EL (cell line): ENCODE data around the gene UGT1A5.
"Not testable (repeated sequence)": the region's sequence is repeated elsewhere in the genome, so short reads cannot be mapped to it uniquely, and the experiment has no call there.

Experiments
- DNase-seq: peaks from one replicate; pipeline ENCODE4 v3.0.0-alpha.2; 2016

The UGT1A5 gene

DNA sequence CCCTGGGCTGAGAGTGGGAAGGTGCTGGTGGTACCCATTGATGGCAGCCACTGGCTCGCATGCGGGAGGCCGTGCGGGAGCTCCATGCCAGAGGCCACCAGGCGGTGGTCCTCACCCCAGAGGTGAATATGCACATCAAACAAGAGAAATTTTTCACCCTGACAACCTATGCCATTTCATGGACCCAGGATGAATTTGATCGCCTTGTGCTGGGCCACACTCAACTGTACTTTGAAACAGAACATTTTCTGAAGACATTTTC lies 34.5 kb downstream of the UGT1A5 start:
- no peak for DNase-seq

DNA sequence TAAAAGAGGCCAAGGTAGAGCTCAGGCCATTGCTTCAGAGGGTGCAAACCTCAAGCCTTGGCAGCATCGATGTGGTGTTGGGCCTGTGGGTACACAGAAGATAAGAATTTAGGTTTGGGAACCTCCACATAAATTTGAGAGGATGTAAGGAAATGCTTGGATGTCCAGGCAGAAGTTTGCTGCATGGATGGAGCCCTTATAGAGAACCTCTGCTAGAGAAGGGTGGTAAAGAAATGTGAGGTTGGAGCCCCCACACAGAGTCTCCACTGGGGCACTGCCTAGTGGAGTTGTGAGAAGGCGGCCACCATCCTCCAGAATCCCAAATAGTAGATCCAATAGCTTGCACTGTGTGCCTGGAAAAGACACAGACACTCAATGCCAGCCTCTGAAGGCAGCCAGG lies 38.0 kb downstream of the UGT1A5 start:
- DNase-seq = not testable (repeated sequence)

DNA sequence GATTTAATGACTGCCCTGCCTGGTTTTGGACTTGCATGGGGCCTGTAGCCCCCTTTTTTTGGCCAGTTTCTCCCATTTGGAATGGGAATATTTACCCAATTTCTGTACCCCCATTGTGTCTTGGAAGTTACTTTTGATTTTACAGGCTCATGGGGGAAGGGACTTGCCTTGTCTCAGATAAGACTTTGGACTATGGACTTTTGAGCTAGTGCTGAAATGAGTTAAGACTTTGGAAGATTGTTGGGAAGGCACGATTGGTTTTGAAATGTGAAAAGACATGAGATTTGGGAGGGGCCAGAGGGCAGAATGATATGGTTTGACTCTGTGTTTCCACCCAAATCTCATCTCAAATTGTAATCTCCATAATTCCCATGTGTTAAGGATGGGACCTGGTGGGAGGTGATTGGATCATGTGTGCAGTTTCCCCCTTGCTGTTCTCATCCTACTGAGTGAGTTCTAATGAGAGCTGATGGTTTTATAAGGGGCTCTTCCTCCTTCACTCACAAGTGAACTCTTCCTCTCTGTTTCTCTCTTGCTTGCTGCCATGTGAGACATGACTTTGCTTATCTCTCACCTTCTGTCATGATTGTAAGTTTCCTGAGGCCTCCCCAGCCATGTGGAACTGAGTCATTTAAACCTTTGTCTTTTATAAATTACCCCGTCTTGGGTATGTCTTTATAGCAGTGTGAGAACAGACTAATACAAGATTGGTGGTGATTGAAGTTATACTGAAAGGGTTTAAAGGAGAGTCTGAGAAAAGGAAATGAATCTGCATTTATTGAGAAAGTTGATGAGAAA lies 38.7 kb downstream of the UGT1A5 start:
- DNase-seq = not testable (repeated sequence)

DNA sequence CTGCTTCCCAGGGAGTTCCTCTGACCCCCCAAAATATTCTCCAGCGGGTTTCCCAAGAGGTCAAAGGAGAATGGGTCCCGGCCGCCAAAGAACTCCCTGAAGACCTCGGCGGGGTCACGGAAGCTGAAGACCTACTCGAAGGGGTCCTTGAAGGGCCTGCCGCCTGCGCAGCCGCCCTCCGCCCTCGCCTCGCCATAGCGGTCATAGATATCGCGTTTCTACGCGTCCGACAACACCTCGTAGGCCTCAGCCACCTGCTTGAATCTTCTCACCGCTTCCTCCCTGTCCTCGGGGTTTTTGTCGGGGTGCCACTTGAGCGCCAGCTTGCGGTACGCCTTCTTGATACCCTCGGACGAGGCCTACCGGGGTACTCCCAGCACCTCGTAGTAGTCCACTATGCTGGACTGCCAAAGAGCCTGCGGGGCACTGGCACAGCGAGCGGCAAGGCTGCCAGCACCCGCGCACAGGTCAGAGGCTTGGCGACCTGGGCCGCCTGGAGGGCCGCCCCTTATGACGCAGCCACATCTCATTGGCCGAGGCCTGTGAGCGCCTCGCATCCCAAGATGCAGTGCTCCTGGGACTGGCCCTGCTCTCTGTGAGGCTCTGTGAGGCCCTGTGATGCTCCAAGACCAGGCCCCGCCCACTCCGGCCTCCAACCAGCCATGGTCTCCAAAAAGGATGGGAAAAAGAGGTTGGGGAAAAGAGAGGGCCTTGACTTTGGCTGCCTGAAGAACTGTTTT lies 42.3 kb downstream of the UGT1A5 start:
- no peak for DNase-seq

DNA sequence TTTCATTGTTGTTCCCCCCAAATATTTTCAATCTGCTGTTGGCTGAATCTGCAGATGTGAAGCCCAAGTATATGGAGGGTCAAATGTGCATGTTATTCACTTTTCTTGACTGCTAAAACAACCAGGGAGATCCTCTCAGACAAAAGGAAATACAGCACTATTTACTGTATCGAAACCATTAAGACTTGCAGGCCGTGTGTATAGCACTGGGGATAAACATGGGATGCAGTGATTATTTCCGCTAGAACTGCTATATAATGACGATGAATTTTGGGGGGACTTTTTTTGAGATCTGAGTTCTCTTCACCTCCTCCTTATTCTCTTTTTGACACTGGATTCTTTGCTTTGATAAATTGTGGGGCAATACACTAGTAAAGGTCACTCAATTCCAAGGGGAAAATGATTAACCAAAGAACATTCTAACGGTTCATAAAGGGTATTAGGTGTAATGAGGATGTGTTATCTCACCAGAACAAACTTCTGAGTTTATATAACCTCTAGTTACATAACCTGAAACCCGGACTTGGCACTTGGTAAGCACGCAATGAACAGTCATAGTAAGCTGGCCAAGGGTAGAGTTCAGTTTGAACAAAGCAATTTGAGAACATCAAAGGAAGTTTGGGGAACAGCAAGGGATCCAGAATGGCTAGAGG lies 43.8 kb downstream of the UGT1A5 start:
- DNase-seq = no peak

DNA sequence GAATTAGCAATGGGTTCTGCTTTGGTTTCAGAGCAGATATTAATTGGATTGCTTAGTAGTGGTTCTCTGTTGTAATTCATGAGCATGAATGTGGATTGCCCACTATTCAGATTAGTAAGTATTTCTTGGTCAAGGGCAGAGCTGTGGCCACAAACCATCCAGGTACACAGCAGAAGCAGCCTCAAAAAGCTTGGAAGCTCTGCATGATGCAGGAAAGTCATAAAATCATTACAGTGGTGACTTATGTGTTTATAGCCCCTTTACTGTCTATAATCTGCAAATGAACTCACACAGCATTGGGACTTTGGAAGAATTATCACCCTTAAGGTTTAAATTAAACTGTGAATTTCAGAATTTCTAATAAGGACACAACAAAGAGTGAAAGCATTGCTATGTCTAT lies 45.4 kb downstream of the UGT1A5 start:
- DNase-seq = no peak

DNA sequence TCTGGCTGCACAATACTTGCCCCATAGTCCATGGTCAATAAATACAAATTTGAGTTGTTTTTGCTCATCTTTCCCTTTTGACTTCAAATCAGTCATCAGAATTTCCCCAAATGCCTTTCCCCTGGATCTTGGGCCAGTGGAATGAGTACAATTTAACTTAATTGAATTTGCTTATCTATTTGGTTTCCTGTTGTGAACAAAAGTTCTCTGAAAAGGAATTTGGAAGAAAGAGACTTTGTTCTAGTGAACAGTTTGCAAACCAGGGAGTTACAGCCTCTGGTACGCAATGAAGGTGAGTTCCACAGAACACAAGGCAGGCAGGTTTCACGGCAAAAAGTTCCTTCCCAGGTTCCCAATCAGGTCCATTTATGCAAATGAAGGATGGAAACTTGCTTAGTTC lies 46.1 kb downstream of the UGT1A5 start:
- DNase-seq = no peak

DNA sequence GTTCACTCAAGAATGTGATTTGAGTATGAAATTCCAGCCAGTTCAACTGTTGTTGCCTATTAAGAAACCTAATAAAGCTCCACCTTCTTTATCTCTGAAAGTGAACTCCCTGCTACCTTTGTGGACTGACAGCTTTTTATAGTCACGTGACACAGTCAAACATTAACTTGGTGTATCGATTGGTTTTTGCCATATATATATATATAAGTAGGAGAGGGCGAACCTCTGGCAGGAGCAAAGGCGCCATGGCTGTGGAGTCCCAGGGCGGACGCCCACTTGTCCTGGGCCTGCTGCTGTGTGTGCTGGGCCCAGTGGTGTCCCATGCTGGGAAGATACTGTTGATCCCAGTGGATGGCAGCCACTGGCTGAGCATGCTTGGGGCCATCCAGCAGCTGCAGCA lies 47.3 kb downstream of the UGT1A5 start, which contains the start of gene UGT1A1:
TSS of gene UGT1A1 (plus strand) at position 228 of the 400 bp plus-strand sequence. CDS start at position 246, 18 bp downstream.
- no peak for DNase-seq

DNA sequence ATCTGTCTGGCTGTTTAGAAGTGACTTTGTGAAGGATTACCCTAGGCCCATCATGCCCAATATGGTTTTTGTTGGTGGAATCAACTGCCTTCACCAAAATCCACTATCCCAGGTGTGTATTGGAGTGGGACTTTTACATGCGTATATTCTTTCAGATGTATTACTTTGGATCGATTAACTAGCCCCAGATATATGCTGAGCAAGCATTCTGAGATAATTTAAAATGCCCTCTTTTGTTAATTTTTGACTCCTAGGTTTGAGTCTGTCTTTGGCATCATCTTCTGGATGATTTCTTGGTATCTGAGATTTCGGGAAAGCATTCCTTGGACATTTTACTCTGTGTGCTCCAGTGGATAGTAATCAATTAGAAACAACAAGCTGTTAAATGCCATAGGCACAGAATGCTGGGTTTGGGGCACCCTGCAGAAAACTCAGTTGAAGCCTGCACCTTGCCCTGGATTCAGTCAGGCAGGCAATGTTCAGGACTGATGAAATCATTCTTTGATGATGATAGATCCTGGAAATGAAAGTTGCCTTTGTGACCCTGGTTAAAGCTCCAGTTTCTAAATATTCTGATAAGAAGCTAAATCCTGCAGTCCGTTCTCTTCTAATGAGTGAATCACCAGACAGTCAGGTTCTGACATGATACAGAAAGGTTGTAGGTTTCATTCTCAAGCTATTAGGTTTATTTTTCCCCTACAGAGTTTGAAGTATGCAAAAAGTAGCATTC lies 48.5 kb downstream of the UGT1A5 start:
- DNase-seq = no peak

DNA sequence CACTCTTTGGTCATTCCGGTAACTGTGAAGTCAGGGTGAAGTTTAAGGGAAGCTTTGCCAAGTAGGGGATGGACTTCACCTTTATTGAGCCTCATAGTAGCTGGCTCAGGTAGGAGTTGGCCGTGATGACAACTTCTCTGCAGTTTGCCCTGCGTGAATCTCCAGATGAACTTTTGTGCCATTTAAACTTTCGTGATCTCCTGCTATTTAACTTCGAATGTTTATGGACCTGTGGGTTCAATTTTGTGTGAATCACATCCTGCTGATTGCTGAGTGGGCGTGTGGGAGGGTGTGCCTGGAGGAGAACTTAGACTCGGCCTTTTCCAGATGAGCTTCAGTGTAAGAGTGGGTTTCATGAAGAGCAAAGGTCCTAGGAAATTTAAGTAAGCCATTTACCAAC lies 51.6 kb downstream of the UGT1A5 start:
- DNase-seq = peak; percentile 50

DNA sequence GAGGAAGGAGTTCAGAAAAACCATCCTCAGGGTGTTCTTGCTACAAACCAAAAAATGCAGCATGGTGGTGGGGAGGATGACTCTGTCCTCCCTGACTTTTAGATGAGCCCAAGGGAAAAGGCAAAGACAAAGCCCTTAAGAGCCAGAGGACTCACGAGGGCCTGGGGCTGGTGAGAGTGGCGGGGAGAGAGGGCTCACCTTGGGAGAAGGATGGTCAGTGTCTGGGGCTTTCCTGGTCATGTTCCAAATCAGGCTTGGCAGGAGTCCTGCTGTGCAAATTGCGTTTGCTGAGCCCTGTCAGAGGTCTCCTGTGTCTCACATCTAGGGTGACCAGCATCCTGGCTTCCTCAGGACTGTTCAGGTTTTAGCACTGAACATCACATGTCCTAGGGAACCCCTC lies 52.1 kb downstream of the UGT1A5 start:
- no peak for DNase-seq

DNA sequence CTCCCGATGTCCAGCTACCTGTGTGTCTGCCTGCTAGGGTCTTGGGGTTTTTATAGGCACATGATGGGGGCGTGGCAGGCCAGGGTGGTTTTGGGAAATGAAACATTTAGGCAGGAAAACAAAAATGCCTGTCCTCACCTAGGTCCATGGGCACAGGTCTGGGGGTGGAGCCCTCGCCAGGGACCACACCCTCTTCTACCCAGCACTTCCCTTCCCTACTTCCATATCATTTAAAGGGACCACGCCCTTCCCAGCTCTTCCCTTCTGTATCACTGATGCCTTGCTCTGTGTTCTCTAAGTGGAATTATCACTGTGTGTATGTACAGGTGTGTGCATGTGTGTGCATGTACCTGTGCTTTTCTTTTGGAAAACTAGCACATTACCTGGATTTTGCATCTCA lies 53.7 kb downstream of the UGT1A5 start:
- DNase-seq = no peak

DNA sequence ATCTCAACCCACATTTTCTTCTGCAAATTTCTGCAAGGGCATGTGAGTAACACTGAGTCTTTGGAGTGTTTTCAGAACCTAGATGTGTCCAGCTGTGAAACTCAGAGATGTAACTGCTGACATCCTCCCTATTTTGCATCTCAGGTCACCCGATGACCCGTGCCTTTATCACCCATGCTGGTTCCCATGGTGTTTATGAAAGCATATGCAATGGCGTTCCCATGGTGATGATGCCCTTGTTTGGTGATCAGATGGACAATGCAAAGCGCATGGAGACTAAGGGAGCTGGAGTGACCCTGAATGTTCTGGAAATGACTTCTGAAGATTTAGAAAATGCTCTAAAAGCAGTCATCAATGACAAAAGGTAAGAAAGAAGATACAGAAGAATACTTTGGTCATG lies 55.4 kb downstream of the UGT1A5 start:
- no peak for DNase-seq

DNA sequence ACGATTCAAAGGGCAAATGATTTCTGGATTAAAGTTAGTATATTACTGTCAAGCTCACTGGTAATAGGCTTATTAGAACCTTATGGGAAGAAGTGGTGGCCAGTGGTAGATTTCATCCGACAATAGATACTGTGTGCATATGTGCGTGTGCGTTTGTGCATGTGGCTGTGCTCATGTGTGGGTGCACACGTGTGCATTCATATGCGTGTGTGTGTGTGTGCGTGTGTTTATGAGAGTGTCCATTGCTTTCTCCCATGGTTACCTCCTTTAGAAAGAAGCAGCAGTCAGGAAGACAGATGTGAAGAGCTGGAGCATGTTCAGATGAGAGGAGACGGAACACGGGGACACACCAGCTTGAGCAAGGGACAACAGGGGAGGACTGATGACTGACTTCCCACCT lies 56.6 kb downstream of the UGT1A5 start:
- DNase-seq = no peak

DNA sequence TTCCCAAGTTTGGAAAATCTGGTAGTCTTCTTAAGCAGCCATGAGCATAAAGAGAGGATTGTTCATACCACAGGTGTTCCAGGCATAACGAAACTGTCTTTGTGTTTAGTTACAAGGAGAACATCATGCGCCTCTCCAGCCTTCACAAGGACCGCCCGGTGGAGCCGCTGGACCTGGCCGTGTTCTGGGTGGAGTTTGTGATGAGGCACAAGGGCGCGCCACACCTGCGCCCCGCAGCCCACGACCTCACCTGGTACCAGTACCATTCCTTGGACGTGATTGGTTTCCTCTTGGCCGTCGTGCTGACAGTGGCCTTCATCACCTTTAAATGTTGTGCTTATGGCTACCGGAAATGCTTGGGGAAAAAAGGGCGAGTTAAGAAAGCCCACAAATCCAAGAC lies 59.4 kb downstream of the UGT1A5 start:
- no peak for DNase-seq

DNA sequence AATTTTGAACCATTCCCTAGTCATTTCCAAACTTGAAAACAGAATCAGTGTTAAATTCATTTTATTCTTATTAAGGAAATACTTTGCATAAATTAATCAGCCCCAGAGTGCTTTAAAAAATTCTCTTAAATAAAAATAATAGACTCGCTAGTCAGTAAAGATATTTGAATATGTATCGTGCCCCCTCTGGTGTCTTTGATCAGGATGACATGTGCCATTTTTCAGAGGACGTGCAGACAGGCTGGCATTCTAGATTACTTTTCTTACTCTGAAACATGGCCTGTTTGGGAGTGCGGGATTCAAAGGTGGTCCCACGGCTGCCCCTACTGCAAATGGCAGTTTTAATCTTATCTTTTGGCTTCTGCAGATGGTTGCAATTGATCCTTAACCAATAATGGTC lies 59.9 kb downstream of the UGT1A5 start:
- no peak for DNase-seq

DNA sequence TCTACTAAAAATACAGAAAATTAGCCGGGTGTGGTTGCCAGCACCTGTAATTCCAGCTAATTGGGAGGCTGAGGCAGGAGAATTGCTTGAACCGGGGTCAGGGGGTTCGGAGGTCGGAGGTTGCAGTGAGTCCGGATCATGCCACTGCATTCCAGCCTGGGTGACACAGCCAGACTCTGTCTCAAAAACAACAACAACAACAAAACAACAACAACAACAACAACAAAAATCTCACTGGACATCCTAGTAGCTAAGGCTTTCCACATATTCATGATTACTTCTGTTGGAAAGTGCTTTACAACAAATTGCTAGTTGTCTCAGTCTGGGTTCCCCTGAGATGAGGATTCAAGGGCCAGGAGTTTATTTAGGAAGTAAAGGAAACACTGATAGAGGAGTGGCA lies 61.1 kb downstream of the UGT1A5 start:
- DNase-seq = no peak

DNA sequence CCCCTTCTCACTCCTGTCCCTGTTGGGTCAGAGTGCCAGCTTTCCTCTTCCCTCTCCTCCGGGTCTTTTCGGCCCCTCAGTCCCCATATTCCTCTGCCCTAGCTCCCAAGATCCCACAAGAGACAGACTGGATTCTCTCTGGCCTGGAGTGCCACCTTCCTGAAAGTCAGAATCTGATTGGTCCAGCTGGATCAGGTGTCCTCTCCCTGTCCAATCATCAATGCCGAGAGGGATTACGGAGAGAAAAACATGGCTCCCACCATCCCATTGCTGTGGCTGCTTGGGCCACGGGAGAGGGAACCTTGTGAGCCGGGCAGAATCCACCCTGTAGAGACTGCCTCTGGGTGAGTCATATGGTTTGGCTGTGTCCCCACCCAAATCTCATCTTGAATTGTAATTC lies 62.7 kb downstream of the UGT1A5 start:
- DNase-seq = no peak

DNA sequence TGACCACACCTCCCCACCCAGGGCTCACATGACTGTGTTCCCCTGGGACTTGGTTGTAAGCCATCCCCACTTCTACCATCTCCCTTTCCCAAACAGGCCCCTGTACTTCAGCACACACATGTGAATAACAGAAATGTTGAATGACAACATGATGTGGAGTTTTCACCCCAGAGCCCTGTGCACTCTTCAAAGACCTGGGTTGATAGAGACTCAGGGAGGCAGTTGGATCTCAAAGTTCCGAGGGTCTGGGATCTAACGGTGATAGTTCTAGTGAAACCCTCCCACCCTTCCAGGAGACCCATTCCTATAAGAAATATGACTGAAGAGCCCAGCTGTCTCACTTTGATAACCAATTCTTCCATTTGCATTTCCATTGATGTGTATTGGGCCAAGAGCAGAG lies 65.3 kb downstream of the UGT1A5 start, which contains the start of gene MROH2A:
TSS of gene MROH2A (plus strand) at position 301 of the 400 bp plus-strand sequence. CDS start 1,029 bp downstream, outside the sequence.
- DNase-seq = no peak

DNA sequence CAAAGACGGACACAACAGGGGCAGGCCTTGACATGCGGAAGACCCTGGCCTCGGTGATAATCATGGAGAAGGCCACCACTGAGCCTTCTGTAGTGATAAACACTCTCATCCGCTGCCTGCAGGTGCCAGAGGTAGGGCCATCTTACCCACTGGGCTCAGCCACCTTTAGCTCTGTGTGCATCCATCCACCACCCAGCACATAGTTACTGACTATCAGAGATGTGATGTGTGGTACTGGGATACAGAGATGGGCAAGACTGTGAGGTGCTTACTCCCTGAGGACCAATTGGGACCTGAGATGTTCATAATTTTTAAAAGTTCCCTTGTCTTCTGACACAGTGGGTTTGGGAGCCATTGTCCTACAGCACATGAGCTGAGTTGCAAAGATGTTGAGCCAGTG lies 67.0 kb downstream of the UGT1A5 start:
- no peak for DNase-seq

DNA sequence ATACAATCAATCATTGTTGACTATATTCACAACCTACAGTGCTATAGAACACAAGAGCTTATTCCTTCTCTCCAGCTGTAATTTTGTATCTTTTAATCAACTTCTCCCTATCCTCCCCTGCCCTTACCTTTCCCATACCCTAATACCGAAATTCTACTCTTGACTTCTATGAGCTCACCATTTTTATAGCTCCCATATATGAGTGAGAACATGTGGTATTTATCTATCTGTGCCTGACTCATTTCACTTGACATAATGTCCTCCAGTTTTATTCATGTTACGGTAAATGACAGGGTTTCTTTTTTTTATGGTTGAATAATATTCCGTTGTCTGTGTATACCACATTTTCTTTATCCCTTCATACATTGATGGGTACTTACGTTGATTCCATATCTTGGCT lies 68.1 kb downstream of the UGT1A5 start:
- no peak for DNase-seq

DNA sequence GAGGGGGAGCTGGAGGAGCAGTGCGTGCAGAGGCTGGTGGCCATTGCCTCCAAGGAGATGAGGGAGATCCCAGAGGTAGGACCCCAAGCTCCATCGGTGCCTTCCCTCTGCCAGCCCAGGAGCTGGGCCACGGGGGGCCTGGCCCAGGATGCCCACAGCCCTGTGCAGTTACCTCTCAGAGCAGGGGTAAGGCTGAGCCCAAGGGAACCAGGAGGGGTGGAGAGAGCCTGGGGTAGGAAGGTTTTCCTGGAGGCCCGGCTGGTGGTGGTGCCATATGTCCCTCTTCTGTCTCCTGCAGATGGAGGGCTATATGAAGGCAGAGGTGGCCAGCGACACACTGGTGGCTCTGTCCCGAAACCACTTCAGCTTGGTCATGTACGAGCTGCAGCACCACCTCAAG lies 76.8 kb downstream of the UGT1A5 start:
- no peak for DNase-seq

DNA sequence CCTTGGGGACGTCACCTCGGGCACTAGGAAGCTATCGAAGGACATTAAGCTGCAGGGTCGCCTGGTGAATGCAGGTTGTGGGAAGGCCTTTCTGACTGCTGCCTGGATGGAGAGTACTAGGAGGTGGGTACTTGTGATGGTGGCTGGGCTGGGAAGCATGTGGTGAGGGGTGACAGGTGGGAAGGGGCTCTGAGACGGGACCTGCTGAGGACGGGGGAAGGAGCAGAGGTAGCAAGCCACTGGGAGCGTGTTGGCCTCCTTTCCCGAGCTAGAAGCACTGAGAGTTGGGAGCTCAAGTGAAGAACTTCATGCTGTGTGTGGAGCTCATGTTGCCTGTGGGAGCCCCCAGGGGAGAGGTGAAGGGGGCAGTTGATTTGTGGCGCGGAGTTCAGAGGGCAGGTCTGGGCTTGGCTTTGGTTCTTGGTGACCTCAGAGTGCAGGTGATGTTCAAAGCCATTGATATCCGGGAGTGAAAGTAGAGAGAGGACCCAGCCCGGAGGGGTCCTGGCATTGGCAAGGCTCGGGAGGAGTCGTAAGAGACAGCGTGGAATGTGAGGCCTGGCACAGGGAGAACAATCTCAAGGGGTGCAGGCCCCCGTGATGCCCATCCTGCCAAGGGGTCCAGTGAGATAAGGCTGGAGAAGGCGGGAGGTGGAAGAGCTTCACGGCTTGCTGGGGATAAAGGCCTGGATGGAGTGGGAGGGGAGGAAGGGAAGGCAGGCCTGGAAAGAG lies 78.6 kb downstream of the UGT1A5 start:
- DNase-seq = no peak
